Central memory CD8-positive, alpha-beta T cell (primary cell): ENCODE measurements around the gene FBP2.
"Not testable (repeated sequence)": the region's sequence is repeated elsewhere in the genome, so short reads cannot be mapped to it uniquely, and the experiment has no call there.

Experiments
- ATAC-seq: fragments of 150-1000 bp; cut with Tn5 transposase; replicated peaks from 2 replicates; pipeline ENCODE4 v1.10.0; 2022; ENCODE audit warnings: mild to moderate bottlenecking, moderate FRiP score, moderate number of reproducible peaks; ENCODE audit not compliant: poor library complexity, severe bottlenecking; ENCODE audit errors: extremely low read depth
- DNase-seq, 2 donors: peaks; one replicate each; pipeline ENCODE4 v3.0.0; 2021; ENCODE audit warnings: low spot score in 2 of 2
- H3K27ac Mint-ChIP-seq: one replicate; pipeline ENCODE4 v1.8.0; 2022; ENCODE audit warnings: low read depth, mild to moderate bottlenecking, moderate library complexity, mixed read lengths
- H3K27me3 Mint-ChIP-seq: one replicate; pipeline ENCODE4 v1.8.0; 2022; ENCODE audit warnings: mixed read lengths
- H3K36me3 Mint-ChIP-seq: one replicate; pipeline ENCODE4 v1.8.0; 2022; ENCODE audit warnings: mild to moderate bottlenecking, moderate library complexity, mixed read lengths; ENCODE audit not compliant: insufficient read depth
- H3K4me1 Mint-ChIP-seq: one replicate; pipeline ENCODE4 v1.8.0; 2022; ENCODE audit warnings: mixed read lengths
- H3K4me3 Mint-ChIP-seq: one replicate; pipeline ENCODE4 v1.8.0; 2022; ENCODE audit warnings: mild to moderate bottlenecking, moderate library complexity, mixed read lengths
- H3K9me3 Mint-ChIP-seq: one replicate; pipeline ENCODE4 v1.8.0; 2022; ENCODE audit warnings: mixed read lengths

The FBP2 gene

GRCh38 chr9:94600715-94601114 lies 7.1 kb upstream of the FBP2 start:
- Mint-ChIP-seq H3K4me3 (no peak overlapping the region), H3K9me3 (no peaks in the 10 kb centered on the region), H3K27me3 (peaks cover 26% of the 10 kb centered on the region), H3K27ac (no peak overlapping the region), H3K4me1 (peaks cover 8% of the 10 kb centered on the region), H3K36me3 (no peaks in the 10 kb centered on the region)
- DNase-seq (no peak), ATAC-seq (no peak)

GRCh38 chr9:94600258-94600657 lies 6.6 kb upstream of the FBP2 start:
- no peak for DNase-seq
- Mint-ChIP-seq H3K36me3 (no peaks in the 10 kb centered on the region), H3K4me3 (no peak overlapping the region), H3K4me1 (peaks cover 8% of the 10 kb centered on the region), H3K27me3 (peaks cover 23% of the 10 kb centered on the region), H3K9me3 (no peaks in the 10 kb centered on the region), H3K27ac (no peak overlapping the region)
- no peak for ATAC-seq

GRCh38 chr9:94599102-94599501 lies 5.5 kb upstream of the FBP2 start:
- Mint-ChIP-seq H3K27me3 (peaks cover 23% of the 10 kb centered on the region), H3K27ac (no peak overlapping the region), H3K9me3 (no peaks in the 10 kb centered on the region), H3K36me3 (no peaks in the 10 kb centered on the region), H3K4me3 (no peak overlapping the region), H3K4me1 (peaks cover 8% of the 10 kb centered on the region)
- no peak for DNase-seq
- no peak for ATAC-seq

GRCh38 chr9:94592683-94593082 lies 941 bp downstream of the FBP2 start:
- peaks cover 52% of the 10 kb centered on the region for H3K27me3 Mint-ChIP-seq
- H3K4me1 Mint-ChIP-seq, H3K27ac Mint-ChIP-seq, ATAC-seq, DNase-seq, H3K36me3 Mint-ChIP-seq, H3K9me3 Mint-ChIP-seq, H3K4me3 Mint-ChIP-seq: not testable (repeated sequence)

GRCh38 chr9:94591876-94592275 lies 1.7 kb downstream of the FBP2 start:
- H3K9me3 Mint-ChIP-seq: no peaks in the 10 kb centered on the region

GRCh38 chr9:94591046-94591545 lies 2.5 kb downstream of the FBP2 start:
- not testable (repeated sequence) for H3K4me3 Mint-ChIP-seq, H3K9me3 Mint-ChIP-seq, ATAC-seq, H3K27ac Mint-ChIP-seq, H3K4me1 Mint-ChIP-seq, H3K36me3 Mint-ChIP-seq, DNase-seq
- H3K27me3 Mint-ChIP-seq: peaks cover 60% of the 10 kb centered on the region

More at GRCh38 chr9:94591876-94592275, 1.7 kb downstream of the FBP2 start:
- Mint-ChIP-seq H3K4me3 (no peak overlapping the region), H3K36me3 (peaks cover 2% of the 10 kb centered on the region), H3K4me1 (peaks cover 5% of the 10 kb centered on the region), H3K27ac (no peak overlapping the region), H3K27me3 (peaks cover 57% of the 10 kb centered on the region)
- no peak for ATAC-seq
- DNase-seq: no peak

- H3K4me3 Mint-ChIP-seq: no peak overlapping the region
- peaks cover 17% of the 10 kb centered on the region for H3K4me1 Mint-ChIP-seq
- no peak for DNase-seq
- peaks cover 45% of the 10 kb centered on the region for H3K27me3 Mint-ChIP-seq
- peaks cover 2% of the 10 kb centered on the region for H3K36me3 Mint-ChIP-seq
- no peak overlapping the region for H3K27ac Mint-ChIP-seq
- ATAC-seq: no peak
- H3K9me3 Mint-ChIP-seq: no peaks in the 10 kb centered on the region
Measured at GRCh38 chr9:94588681-94589080, 4.9 kb downstream of the FBP2 start.

GRCh38 chr9:94586814-94587213 lies 6.8 kb downstream of the FBP2 start:
- ATAC-seq (no peak), DNase-seq (no peak)
- Mint-ChIP-seq H3K27ac (no peak overlapping the region), H3K4me3 (peak overlapping the region; percentile 25), H3K4me1 (peaks cover 17% of the 10 kb centered on the region), H3K36me3 (peaks cover 2% of the 10 kb centered on the region), H3K9me3 (no peaks in the 10 kb centered on the region), H3K27me3 (peaks cover 36% of the 10 kb centered on the region)

GRCh38 chr9:94586316-94586715 lies 7.3 kb downstream of the FBP2 start:
- no peak for ATAC-seq
- H3K9me3 Mint-ChIP-seq: no peaks in the 10 kb centered on the region
- H3K36me3 Mint-ChIP-seq: peaks cover 2% of the 10 kb centered on the region
- peaks cover 17% of the 10 kb centered on the region for H3K4me1 Mint-ChIP-seq
- H3K27me3 Mint-ChIP-seq: peaks cover 36% of the 10 kb centered on the region
- no peak for DNase-seq
- no peak overlapping the region for H3K27ac Mint-ChIP-seq
- peak overlapping the region; percentile 25 for H3K4me3 Mint-ChIP-seq

- H3K27me3 Mint-ChIP-seq: peaks cover 25% of the 10 kb centered on the region
- no peak for DNase-seq
- H3K9me3 Mint-ChIP-seq: no peaks in the 10 kb centered on the region
- H3K4me3 Mint-ChIP-seq: no peak overlapping the region
- H3K36me3 Mint-ChIP-seq: no peaks in the 10 kb centered on the region
- H3K4me1 Mint-ChIP-seq: peaks cover 17% of the 10 kb centered on the region
- no peak overlapping the region for H3K27ac Mint-ChIP-seq
- ATAC-seq: no peak
Measured at GRCh38 chr9:94584555-94584954, 9.1 kb downstream of the FBP2 start.

GRCh38 chr9:94581728-94582127 lies 11.9 kb downstream of the FBP2 start:
- H3K9me3 Mint-ChIP-seq: no peaks in the 10 kb centered on the region
- no peak overlapping the region for H3K27ac Mint-ChIP-seq
- H3K27me3 Mint-ChIP-seq: peaks cover 2% of the 10 kb centered on the region
- H3K4me3 Mint-ChIP-seq: no peak overlapping the region
- ATAC-seq (no peak), DNase-seq (no peak)
- H3K36me3 Mint-ChIP-seq: no peaks in the 10 kb centered on the region
- peaks cover 10% of the 10 kb centered on the region for H3K4me1 Mint-ChIP-seq

GRCh38 chr9:94577571-94577970 lies 16.1 kb downstream of the FBP2 start:
- no peak for ATAC-seq

GRCh38 chr9:94577036-94577435 lies 16.6 kb downstream of the FBP2 start:
- ATAC-seq: no peak
- Mint-ChIP-seq H3K4me1 (no peaks in the 10 kb centered on the region), H3K9me3 (no peaks in the 10 kb centered on the region), H3K4me3 (no peak overlapping the region), H3K36me3 (no peaks in the 10 kb centered on the region), H3K27ac (no peak overlapping the region), H3K27me3 (peaks cover 37% of the 10 kb centered on the region)
- DNase-seq: no peak

More at GRCh38 chr9:94577571-94577970, 16.1 kb downstream of the FBP2 start:
- H3K9me3 Mint-ChIP-seq: no peaks in the 10 kb centered on the region
- no peaks in the 10 kb centered on the region for H3K4me1 Mint-ChIP-seq
- DNase-seq: no peak
- no peak overlapping the region for H3K27ac Mint-ChIP-seq
- H3K4me3 Mint-ChIP-seq: no peak overlapping the region
- H3K36me3 Mint-ChIP-seq: no peaks in the 10 kb centered on the region
- peaks cover 31% of the 10 kb centered on the region for H3K27me3 Mint-ChIP-seq

GRCh38 chr9:94576131-94576530 lies 17.5 kb downstream of the FBP2 start:
- H3K36me3 Mint-ChIP-seq: no peaks in the 10 kb centered on the region
- H3K4me3 Mint-ChIP-seq: no peak overlapping the region
- H3K9me3 Mint-ChIP-seq: no peaks in the 10 kb centered on the region
- ATAC-seq (no peak), DNase-seq (no peak)
- H3K27ac Mint-ChIP-seq: no peak overlapping the region
- peaks cover 43% of the 10 kb centered on the region for H3K27me3 Mint-ChIP-seq
- H3K4me1 Mint-ChIP-seq: no peaks in the 10 kb centered on the region
